DMS53 (cell line): ENCODE results near the gene RPS6KC1.
"Not testable (repeated sequence)": the region's sequence is repeated elsewhere in the genome, so short reads cannot be mapped to it uniquely, and the experiment has no call there.

ENCODE experiments used
- DNase-seq: peaks from one replicate; lab custom pipeline; 2025; lab: John Stamatoyannopoulos, UW

The RPS6KC1 gene

GRCh38 chr1:213051127-213051880 lies at the start of gene RPS6KC1:
RPS6KC1 (plus strand) TSS chr1:213051241; CDS start chr1:213051405, 164 bp downstream.
- peak; percentile 96 for DNase-seq

DNA sequence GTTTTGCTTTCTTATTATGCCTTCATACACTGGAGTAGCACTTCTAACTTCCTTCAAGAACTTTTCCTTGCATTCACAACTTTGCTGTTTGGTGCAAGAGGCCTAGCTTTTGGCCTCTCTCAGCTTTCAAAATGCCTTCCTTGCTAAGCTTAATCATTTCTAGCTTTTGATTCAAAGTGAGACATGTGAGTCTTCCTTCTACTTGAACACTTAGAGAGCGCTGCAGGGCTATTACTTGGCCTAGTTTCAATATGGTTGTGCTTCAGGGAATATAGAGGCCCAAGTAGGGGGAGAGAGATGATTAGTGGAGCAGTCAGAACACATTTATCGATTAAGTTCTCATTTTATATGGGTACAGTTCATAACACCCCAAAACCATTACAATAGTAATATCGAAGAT lies 47.8 kb upstream of the RPS6KC1 start:
- DNase-seq: no peak

DNA sequence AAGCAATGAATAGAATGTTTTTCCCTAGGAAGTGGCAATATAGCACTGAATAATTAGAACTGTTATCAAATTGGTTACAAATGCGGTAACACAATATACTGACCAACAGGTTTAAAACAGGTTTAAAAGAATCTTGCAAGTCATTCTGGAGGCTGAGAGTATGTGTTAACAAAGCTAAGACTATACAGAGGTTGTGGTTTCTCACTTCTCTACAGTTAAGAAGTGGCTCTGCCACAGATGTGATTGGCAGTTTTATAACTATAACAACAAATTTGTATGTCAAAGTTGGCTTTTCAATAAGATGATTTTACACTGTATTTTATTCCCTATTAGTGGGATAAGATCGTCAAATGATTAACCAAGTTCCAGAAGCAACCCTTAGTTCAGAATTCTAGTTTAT lies 42.5 kb upstream of the RPS6KC1 start:
- DNase-seq: no peak

- no peak for DNase-seq
Measured at GRCh38 chr1:213014642-213015041, 36.4 kb upstream of the RPS6KC1 start.

DNA sequence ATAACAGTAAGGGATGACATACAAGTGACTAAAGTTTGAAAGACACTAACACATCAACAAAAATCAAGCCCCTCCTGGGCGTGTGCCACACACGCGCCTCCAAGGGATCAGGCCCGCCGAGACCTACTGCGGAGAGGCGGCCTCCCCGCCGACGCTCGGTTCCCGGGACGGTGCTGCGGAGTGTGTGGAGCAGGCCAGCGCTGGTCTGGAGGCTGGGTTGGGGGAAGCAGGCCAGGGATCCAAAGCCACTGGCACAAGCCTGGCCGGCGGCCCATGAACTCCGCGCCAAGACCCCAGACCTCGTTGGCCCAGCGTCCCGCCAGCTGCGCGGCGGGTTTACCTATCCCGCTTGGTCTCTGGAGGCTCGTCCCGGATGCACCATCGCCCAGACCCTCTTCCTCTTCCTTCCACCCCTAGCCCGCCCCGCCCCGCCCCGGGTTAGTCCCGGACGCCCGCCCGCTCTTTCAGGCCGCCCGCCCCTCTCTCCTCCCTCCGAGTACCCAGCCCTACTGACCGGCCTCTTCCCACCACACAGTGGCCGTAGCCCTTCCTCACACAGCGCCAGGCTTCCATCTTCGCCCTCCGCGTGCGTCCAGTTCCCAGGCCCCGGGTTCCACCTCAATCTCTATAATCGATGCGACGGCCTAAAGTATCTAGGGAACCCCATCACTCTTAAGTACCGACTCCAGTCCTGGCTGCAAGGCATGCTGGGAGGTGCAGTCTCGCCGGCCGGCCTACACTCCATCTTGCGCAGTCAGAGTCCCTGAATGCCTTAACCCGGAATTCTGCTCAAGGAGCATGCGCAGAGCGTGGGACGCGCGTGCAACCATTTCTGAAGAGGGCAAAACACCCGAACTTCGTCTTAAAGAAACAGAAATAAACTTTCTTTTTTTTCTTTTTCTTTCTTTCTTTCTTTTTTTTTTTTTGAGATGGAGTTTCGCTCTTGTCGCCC lies 35.7 kb upstream of the RPS6KC1 start, which contains the start of gene ANGEL2:
ANGEL2 (minus strand) TSS at position 769 of the 952 bp plus-strand sequence; CDS start at position 573, 196 bp downstream.
- peak; percentile 99 for DNase-seq

DNA sequence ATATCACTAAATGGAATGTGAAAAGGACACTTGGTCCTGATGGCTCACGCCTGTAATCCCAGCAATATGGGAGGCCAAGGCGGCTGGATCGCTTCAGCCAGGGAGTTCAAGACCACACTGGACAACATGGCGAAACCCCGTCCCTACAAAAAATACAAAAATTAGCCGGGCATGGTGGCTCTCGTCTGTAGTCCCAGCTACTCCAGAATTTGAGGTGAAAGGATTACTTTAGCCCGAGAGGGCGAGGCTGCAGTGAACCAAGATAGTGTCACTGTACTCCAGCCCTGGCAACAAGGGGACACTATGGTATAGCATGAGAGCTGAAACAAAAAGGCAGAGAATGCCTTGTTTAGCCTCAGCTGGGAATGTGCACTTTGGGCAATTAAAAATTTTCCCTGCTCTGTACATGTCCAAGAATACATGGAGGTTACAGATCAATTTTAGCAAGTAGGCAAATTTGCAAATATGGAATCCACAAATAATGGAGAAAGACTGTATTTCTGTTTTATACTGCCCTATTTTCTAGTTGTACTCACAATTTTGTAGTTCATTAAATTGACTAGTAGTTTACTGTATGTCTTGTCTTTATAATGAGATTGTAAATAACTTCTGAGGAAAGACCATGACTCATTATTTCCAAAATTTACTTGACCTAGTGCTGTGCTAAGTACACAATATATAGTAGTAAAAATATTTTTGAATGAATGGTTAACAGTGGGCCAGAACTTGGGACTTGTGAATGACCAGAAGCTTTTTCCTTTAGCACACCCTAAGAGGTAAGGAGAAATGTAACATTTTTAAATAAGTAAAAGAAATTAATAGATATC lies 33.4 kb upstream of the RPS6KC1 start:
- no peak for DNase-seq

GRCh38 chr1:213019450-213019849 lies 31.6 kb upstream of the RPS6KC1 start:
- no peak for DNase-seq

- no peak for DNase-seq
Measured at GRCh38 chr1:213020016-213020415, 31.0 kb upstream of the RPS6KC1 start.

- not testable (repeated sequence) for DNase-seq
Measured at GRCh38 chr1:213027024-213027423, 24.0 kb upstream of the RPS6KC1 start.

GRCh38 chr1:213032651-213033050 lies 18.4 kb upstream of the RPS6KC1 start:
- DNase-seq: no peak

- no peak for DNase-seq
Measured at GRCh38 chr1:213034713-213035112, 16.3 kb upstream of the RPS6KC1 start.

- no peak for DNase-seq
Measured at GRCh38 chr1:213035573-213035972, 15.5 kb upstream of the RPS6KC1 start.

DNA sequence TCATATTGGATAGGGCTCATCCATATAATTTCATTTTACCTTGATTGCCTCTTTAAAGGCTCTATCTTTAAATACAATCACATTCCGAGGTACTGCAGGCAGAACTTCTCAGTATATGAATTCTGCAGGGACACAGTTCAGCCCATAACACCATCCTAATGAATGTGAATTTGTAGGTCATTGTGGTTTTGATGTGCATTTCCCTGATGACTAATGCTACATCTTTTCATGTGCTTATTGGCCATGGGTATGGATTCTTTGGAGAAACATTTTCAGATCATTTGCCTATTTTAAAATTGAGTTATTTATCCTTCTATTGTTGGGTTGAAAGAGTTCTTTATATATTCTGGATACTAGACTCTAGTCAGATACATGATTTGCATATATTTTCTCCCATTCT lies 9.6 kb upstream of the RPS6KC1 start:
- DNase-seq: no peak

DNA sequence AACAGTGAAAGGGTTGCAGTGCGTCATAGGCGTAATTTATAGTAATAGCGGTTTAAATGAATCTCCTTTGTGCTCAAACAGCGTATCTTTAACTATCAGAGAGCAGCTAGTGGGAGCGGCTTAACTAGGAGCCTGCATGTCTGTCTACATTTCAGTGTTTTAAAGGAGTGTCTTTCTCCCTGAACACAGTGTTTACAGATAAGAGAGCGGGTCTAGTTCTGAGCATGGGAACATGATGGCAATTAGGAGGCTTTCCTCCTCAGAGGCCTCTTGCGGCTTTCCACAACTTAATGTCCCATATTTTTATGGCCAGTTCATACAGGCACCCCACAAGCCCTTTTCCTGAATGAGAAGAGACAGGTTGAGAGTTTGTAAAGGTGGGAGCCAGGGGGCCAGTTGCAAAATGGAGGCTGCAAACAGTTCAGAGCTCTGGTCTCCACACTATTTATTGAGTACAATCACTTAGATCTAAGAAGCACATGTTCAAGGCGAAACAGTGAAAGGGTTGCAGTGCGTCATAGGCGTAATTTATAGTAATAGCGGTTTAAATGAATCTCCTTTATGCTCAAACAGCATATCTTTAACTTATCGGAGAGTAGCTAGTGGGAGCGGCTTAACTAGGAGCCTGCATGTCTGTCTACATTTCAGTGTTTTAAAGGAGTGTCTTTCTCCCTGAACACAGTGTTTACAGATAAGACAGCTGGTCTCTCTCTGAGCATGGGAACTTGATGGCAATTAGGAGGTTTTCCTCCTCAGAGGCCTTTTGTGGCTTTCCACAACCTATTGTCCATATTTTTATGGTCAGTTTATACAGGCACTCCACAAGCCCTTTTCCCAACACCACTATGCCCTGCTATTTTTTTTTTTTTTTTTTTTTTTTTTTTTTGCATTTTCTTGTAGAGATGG lies 5.5 kb upstream of the RPS6KC1 start:
- peak; percentile 32 for DNase-seq

- DNase-seq: no peak
Measured at GRCh38 chr1:213049232-213049631, 1.8 kb upstream of the RPS6KC1 start.

GRCh38 chr1:213050745-213051126 lies 305 bp upstream of the RPS6KC1 start:
- peak; percentile 91 for DNase-seq

- DNase-seq: peak; percentile 45
Measured at GRCh38 chr1:213051881-213052202, 801 bp downstream of the RPS6KC1 start.

DNA sequence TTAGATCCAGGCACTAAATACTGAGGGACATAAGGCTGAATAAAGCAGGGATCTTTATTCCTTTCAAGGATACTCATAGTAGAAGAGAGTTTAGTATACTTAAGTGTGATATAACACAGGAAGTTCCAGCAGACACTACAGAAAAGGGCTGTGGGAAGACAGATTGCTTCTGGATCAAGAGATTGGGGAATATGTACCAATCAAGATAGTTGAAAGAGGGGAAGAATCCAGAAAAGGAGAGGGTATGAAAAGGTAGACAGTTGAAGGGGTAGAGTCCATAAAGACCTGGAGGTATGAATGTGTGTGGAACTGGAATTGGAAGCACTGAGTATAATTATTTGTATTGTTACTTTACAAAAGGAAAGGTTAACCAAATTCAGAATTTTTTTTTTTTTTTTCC lies 2.4 kb downstream of the RPS6KC1 start:
- no peak for DNase-seq

DNA sequence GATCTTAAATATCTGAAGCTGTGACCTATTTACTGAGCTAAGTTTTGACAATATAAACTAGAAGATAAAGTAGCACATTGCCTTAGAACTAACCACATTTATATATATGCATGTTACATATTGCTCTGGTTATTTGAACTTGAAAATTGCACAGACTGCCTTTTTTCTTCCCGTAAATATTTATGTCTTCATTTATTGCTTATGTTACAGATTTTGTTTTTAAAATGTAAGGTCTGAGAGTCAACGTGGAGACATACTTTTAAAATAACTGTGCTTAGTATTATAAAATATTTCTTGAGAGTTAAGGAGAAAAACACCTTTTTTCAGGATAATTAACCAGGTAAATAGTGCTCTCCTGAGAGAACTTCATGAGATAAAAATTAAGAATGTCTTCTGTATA lies 3.1 kb downstream of the RPS6KC1 start:
- DNase-seq: no peak

- DNase-seq: peak; percentile 24
Measured at GRCh38 chr1:213054733-213055591, 3.9 kb downstream of the RPS6KC1 start.
